Measurements from ENCODE around the gene KDM8. TPM values are rescaled to one million over a fixed set of nuclear protein-coding genes. Genes with fewer than 3 reads are reported as not detected.

Gene KDM8
- total RNA-seq, 1 donor from 2014 or later: 3.2 TPM

GRCh38 chr16:27216297-27216885 is 13.1 kb downstream of the KDM8 start:
- peak overlapping the region; percentile 31 for H3K27ac ChIP-seq (replicated peaks)
- DNase-seq: no peak
- no peaks in the 10 kb centered on the region for H3K9me3 ChIP-seq (replicated peaks)
- intact Hi-C loops (cut with micrococcal nuclease): no loop called here
- no peak for TF ChIP-seq CTCF (IDR thresholded peaks at IDR 0.05; ENCODE audit: borderline replicate concordance)
- H3K36me3 ChIP-seq: peaks cover 34% of the 10 kb centered on the region
- no peaks in the 10 kb centered on the region for H3K27me3 ChIP-seq (ENCODE audit: low read depth)
- peaks cover 4% of the 10 kb centered on the region for H3K4me1 ChIP-seq
- no peak overlapping the region for H3K4me3 ChIP-seq

- Histone ChIP-seq H3K9me3 (replicated peaks) (no peaks in the 10 kb centered on the region), H3K4me3 (no peak overlapping the region), H3K4me1 (peaks cover 12% of the 10 kb centered on the region), H3K27me3 (ENCODE audit: low read depth) (no peaks in the 10 kb centered on the region), H3K36me3 (peaks cover 25% of the 10 kb centered on the region), H3K27ac (replicated peaks) (peak overlapping the region; percentile 31)
- intact Hi-C loops (cut with micrococcal nuclease): no loop called here
- no peak for DNase-seq
- no peak for TF ChIP-seq CTCF (IDR thresholded peaks at IDR 0.05; ENCODE audit: borderline replicate concordance)
Observed at GRCh38 chr16:27217256-27217655, 13.9 kb downstream of the KDM8 start.

- Histone ChIP-seq H3K4me3 (no peak overlapping the region), H3K27me3 (ENCODE audit: low read depth) (no peaks in the 10 kb centered on the region), H3K36me3 (peaks cover 20% of the 10 kb centered on the region), H3K9me3 (replicated peaks) (no peaks in the 10 kb centered on the region), H3K4me1 (peaks cover 26% of the 10 kb centered on the region), H3K27ac (replicated peaks) (no peak overlapping the region)
- intact Hi-C loops (cut with micrococcal nuclease): no loop called here
- TF ChIP-seq CTCF (IDR thresholded peaks at IDR 0.05; ENCODE audit: borderline replicate concordance): no peak
- no peak for DNase-seq
Observed at GRCh38 chr16:27218756-27219155, 15.4 kb downstream of the KDM8 start.

GRCh38 chr16:27219161-27219560 is 15.8 kb downstream of the KDM8 start:
- Histone ChIP-seq H3K4me3 (no peak overlapping the region), H3K27ac (replicated peaks) (no peak overlapping the region), H3K27me3 (ENCODE audit: low read depth) (no peaks in the 10 kb centered on the region), H3K9me3 (replicated peaks) (no peaks in the 10 kb centered on the region), H3K4me1 (peaks cover 26% of the 10 kb centered on the region), H3K36me3 (peaks cover 20% of the 10 kb centered on the region)
- intact Hi-C loops (cut with micrococcal nuclease): no loop called here
- TF ChIP-seq CTCF (IDR thresholded peaks at IDR 0.05; ENCODE audit: borderline replicate concordance): no peak
- no peak for DNase-seq

- H3K4me3 ChIP-seq: no peak overlapping the region
- intact Hi-C loops (cut with micrococcal nuclease): no loop called here
- H3K27ac ChIP-seq (replicated peaks): no peak overlapping the region
- no peaks in the 10 kb centered on the region for H3K27me3 ChIP-seq (ENCODE audit: low read depth)
- no peaks in the 10 kb centered on the region for H3K9me3 ChIP-seq (replicated peaks)
- peaks cover 26% of the 10 kb centered on the region for H3K4me1 ChIP-seq
- DNase-seq: no peak
- peaks cover 20% of the 10 kb centered on the region for H3K36me3 ChIP-seq
- no peak for TF ChIP-seq CTCF (IDR thresholded peaks at IDR 0.05; ENCODE audit: borderline replicate concordance)
Observed at GRCh38 chr16:27220120-27220519, 16.8 kb downstream of the KDM8 start.
